Spinal cord (tissue), 10 donors: Measurements from ENCODE around the gene GID8. TPM values are rescaled to one million over a fixed set of nuclear protein-coding genes. Genes with fewer than 3 reads are reported as not detected.
"Not testable (repeated sequence)": the region's sequence is repeated elsewhere in the genome, so short reads cannot be mapped to it uniquely, and the experiment has no call there.

Experiments
- DNase-seq, 6 donors: peaks; one replicate each; pipeline versions ENCODE4 v3.0.0 to v3.0.0-alpha.2; 2013 to 2015; ENCODE audit warnings: low spot score in 6 of 6, low read depth in 4 of 6
- H3K27ac ChIP-seq: one replicate; pipeline ENCODE4 v1.5.1; 2013; ENCODE audit warnings: low read depth, low read length, control low read depth
- H3K27me3 ChIP-seq: one replicate; pipeline ENCODE4 v1.6.1; 2013; ENCODE audit warnings: low read length; ENCODE audit not compliant: control insufficient read depth, insufficient read depth
- H3K36me3 ChIP-seq: one replicate; pipeline ENCODE4 v1.6.1; 2013; ENCODE audit warnings: low read length; ENCODE audit not compliant: control insufficient read depth, insufficient read depth
- H3K4me1 ChIP-seq: one replicate; pipeline ENCODE4 v1.6.1; 2013; ENCODE audit warnings: low read length; ENCODE audit not compliant: control insufficient read depth, insufficient read depth
- H3K4me3 ChIP-seq: one replicate; pipeline ENCODE4 v1.5.1; 2013; ENCODE audit warnings: low read depth, low read length, control low read depth
- H3K9me3 ChIP-seq: one replicate; pipeline ENCODE4 v1.6.1; 2013; ENCODE audit warnings: low read length; ENCODE audit not compliant: control insufficient read depth, insufficient read depth
- WGBS: methylation state at CpG from one replicate; pipeline ENCODE4 v1.1.5; 2013; ENCODE audit warnings: missing lambda C conversion rate; ENCODE audit not compliant: insufficient coverage; 5-methylcytosine and 5-hydroxymethylcytosine counted together
- polyA plus RNA-seq, 2 donors: library from polyadenylated mRNA; unstranded; fragments of 120-200 nt; gene quantifications; one replicate each; pipeline ENCODE4 v1.2.1, GENCODE V29; 2013; ENCODE audit not compliant: insufficient read length in 2 of 2
- total RNA-seq, 2 donors: library from RNA; depleted of rRNA in 1 of 2; stranded (reverse); fragments of 120-200 nt in 1 of 2; fragments of >200 nt in 1 of 2; gene quantifications; one replicate each; pipeline versions ENCODE4 v1.2.3 to v1.2.4, GENCODE V29; 2013 to 2014
- donor health status: healthy.

GID8 gene
- total and polyA plus RNA-seq, 4 donors: 32.7 to 46.0 (median 39.1) TPM

DNA sequence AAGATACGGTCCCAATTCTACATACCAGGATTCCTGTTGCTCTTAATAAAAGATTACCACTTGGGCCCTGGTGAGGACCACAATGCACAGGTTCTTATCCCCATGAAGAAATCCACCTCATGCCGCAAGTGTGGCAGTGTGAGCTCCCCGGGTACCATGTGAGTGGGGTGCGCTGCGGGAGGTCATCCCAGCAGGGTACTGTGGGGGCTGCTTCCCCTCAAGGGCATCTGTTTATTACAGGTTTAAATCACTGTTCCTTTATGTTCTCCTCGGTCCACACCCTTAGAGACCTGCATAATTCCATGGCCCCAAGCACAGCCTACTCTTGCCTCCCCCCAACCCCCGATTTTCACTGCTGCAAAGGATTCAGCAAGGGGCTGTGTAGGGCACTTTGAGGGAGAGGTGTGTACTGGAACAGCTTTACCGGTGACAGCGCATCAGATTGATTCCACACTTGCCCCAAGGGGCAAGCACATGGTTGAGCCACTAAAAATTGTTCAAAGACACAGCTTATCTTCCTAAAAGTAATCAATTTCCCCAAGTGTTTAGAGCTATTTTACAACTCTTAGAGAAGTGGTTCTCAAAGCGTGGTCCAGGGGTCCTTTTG, 17.8 kb upstream of the GID8 start:
- H3K36me3 ChIP-seq: no peaks in the 10 kb centered on the region
- no peak for DNase-seq
- no peak overlapping the region for H3K27ac ChIP-seq
- peaks cover 57% of the 10 kb centered on the region for H3K4me1 ChIP-seq
- no peaks in the 10 kb centered on the region for H3K27me3 ChIP-seq
- 44% methylated on average over 6 of the region's 10 CpGs for WGBS
- H3K9me3 ChIP-seq: no peaks in the 10 kb centered on the region
- H3K4me3 ChIP-seq: no peak overlapping the region

DNA sequence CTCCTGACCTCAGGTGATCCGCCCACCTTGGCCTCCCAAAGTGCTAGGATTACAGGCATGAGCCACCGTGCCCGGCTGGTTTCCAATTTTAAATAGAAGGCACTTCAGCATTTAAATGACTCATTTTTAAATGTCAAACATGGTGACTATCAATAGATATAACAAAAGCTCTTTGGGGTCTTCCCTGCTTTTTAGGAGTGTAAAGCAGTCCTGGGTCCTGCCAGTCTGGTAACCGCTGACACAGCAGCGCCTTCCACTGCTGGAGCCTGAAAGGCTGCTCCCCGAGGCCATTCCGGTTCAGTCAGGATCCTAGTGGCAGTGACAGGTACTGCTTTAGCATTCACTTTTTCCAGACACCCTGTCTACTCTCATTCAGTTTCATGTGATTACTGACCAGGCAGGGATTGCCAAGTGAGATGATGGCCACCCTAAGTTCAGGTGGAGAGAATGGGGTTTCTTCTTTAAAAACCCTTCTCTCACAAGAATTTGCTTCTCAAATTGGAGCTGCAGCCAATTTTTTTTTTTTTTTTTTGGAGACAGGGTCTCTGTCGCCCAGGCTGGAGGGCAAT, 16.7 kb upstream of the GID8 start:
- Histone ChIP-seq H3K27ac (no peak overlapping the region), H3K4me1 (peaks cover 52% of the 10 kb centered on the region), H3K36me3 (peaks cover 4% of the 10 kb centered on the region), H3K27me3 (no peaks in the 10 kb centered on the region), H3K4me3 (no peak overlapping the region), H3K9me3 (no peaks in the 10 kb centered on the region)
- peak in 2 of 6 donors; percentile 46 to 53 for DNase-seq
- 18% methylated on average over 4 of the region's 8 CpGs for WGBS

DNA sequence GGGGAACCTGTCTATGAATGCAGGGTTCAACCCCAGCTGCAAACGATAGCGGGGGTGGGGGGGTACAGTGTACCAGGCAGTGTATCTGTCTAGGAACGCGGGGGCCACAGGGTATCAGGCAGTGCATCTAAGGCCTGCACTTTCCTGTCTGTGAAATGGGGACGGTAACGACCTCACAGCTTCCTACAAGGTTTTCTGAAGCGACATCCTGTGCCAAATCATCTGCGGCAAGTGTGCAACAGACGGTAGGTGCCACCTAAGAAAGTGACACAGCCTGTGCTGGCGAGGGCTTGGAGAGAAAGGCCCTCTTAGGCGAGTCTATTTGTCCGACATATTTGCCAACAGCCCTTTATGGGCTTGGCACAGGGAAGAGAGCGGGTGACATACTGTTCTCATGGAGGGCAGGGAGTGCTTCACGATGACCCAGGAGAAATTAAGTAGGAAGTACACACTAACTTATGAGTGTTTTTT, 15.5 kb upstream of the GID8 start:
- H3K4me1 ChIP-seq: peaks cover 55% of the 10 kb centered on the region
- no peaks in the 10 kb centered on the region for H3K27me3 ChIP-seq
- H3K27ac ChIP-seq: no peak overlapping the region
- no peak overlapping the region for H3K4me3 ChIP-seq
- H3K36me3 ChIP-seq: peaks cover 4% of the 10 kb centered on the region
- H3K9me3 ChIP-seq: no peaks in the 10 kb centered on the region
- DNase-seq: no peak
- 73% methylated on average over 12 of the region's 14 CpGs for WGBS

DNA sequence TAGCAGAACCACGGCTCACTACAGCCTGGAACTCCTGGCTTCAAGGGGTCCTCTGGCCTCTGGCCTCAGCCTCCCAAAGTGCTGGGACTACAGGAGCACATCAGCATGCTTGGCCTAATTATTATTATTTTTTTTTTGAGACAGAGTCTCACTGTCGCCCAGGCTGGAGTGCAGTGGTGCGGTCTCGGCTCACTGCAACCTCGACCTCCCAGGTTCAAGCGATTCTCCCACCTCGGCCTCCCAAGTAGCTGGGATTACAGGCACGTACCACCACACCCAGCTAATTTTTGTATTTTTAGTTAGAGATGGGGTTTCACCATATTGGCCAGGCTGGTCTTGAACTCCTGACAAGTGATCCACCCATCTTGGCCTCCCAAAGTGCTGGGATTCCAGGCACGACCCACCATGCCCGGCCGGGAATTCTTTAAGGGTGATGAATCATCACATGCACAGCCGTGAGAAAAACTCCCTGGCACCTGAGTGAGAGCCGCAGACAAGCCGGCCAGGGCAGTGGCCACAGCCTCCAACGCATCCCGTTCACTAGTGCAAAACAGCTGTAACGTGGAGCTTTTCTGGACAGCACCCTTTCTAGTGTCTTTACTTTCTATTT, 14.8 kb upstream of the GID8 start:
- H3K36me3 ChIP-seq, DNase-seq, H3K27ac ChIP-seq, H3K4me3 ChIP-seq, H3K27me3 ChIP-seq, H3K9me3 ChIP-seq: not testable (repeated sequence)
- WGBS: 100% methylated on average over 1 of the region's 17 CpGs
- H3K4me1 ChIP-seq: peaks cover 51% of the 10 kb centered on the region

DNA sequence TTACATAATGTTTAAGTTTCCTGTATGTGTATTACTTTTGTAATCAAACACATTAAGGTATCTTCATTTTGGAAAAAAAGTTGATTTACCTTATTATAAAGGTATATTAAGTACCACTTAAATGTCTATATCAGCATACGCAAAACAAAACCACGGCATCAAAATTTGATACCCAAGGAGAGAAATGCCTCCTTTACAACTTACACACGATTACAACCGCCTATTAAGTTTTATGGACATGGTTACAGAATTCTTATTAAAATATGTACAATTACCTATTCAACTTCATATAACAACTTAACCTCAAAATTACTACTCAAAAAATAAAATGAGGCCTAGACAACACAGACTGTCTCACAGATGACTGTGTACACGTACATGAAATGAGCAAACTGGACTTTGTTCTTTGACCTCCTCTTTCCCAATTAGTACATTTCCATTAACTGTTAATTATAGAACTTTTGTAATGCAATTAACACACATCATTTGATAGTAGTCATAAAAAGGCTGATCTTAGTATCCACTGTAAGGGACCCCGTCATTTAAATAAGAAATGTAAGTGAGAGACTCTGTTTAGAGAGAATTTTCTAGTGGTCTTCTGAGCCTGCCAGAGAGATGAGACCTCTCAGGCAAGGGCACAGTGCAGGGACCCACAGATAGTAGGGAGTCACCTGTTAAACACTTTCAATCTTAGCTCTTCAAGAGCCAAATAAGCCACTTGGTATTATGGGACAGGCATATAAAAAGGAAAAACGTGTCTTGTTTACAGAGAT, 14.1 kb upstream of the GID8 start:
- H3K4me1 ChIP-seq: peaks cover 49% of the 10 kb centered on the region
- H3K27ac ChIP-seq: peak overlapping the region; percentile 6
- WGBS: 20% methylated on average over 1 of the region's 7 CpGs
- H3K27me3 ChIP-seq: no peaks in the 10 kb centered on the region
- DNase-seq: no peak
- H3K9me3 ChIP-seq: no peaks in the 10 kb centered on the region
- H3K36me3 ChIP-seq: peaks cover 4% of the 10 kb centered on the region
- H3K4me3 ChIP-seq: no peak overlapping the region

DNA sequence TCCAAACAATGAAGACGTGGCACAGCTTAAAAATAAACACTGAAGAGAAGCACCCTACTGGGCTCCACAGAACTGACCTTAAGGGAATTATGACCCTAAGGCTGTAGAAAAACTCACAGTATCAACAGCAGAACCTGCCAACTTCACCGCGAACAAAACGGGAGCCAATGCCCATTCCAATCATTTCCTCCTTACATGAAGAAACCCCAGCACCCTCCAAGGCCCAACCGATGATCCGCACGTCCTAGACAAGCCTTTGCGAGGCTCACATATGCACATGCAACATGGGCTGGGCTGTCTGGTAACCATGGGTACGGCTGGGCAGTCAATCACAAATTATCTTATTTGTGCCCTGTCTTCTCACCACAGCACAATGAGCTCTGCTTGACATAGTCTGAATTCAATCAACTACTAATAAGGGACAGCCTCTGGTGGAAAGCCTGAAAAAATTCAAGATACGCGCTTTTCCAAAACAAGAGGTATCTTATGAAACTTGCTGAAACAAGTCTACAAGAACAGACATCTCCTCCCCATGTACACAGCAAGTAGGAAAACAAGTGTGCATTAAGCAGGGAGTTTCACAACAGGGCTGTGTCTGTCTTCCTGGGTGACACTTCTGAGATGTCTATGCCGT, 13.4 kb upstream of the GID8 start:
- Histone ChIP-seq H3K9me3 (no peaks in the 10 kb centered on the region), H3K4me1 (peaks cover 56% of the 10 kb centered on the region), H3K27ac (peak overlapping the region; percentile 90), H3K36me3 (peaks cover 6% of the 10 kb centered on the region), H3K27me3 (no peaks in the 10 kb centered on the region), H3K4me3 (peak overlapping the region; percentile 95)
- 13% methylated on average over 10 of the region's 12 CpGs for WGBS
- DNase-seq: no peak

DNA sequence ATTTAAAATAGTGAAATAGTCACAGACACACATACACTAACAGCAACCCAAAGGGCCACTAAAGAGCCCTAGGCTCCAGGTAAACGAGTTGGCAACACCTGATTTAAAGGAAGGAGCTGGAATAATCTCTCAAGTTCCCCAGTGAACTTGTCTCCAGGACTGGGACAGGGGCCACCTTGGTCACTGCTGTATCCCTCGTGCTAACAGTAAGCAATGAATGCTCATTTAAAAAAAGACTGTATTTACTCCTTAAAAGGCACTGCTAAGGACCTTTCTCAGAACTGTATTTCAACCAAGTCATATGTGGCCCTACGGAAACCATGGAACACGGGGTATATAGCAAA, 12.9 kb upstream of the GID8 start:
- no peaks in the 10 kb centered on the region for H3K27me3 ChIP-seq
- no peaks in the 10 kb centered on the region for H3K9me3 ChIP-seq
- peaks cover 6% of the 10 kb centered on the region for H3K36me3 ChIP-seq
- peaks cover 58% of the 10 kb centered on the region for H3K4me1 ChIP-seq
- H3K4me3 ChIP-seq: peak overlapping the region; percentile 95
- 5% methylated on average over 2 of the region's 4 CpGs for WGBS
- no peak for DNase-seq
- H3K27ac ChIP-seq: peak overlapping the region; percentile 90

DNA sequence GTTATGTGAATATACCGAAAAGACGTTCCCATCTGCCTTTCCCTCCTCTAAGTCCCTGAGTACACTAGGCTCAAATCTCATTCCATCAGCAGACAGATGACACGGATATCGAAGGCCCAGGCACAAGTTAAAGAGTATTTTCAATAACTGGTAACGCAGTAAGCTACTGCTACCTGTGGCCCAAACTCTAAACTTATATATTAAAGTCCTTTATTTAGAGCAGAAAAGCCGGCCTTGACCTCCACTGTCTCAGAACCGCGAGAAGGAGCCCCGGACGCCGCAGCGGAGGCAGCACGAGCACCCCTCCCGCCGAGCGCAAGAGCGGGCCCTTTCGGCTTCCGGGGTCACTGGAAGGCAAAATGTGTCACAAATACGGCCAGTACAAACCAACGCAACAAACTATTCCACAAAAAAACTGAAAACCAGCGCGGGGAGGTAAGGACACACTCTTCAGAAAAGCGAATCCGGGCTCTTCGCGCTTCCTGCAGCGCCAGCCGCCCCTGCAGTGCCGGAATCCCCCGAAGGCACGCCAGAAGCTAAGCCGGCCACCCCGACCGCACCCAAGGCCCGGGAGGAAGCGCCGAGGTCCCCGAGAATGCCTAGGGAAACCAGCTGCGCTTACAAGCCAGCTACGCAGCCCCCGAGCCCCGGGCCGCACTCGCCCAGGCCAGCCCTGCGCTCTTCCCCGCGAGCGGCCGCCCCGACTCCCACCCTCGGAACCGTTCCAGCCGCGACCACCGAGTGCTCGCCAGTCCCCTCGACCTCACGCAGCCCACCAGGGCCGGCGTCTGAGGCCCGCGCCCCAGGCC, 12.3 kb upstream of the GID8 start:
- 0% methylated on average over 58 of the region's 63 CpGs for WGBS
- H3K27ac ChIP-seq: peak overlapping the region; percentile 90
- H3K27me3 ChIP-seq: no peaks in the 10 kb centered on the region
- H3K4me3 ChIP-seq: peak overlapping the region; percentile 95
- DNase-seq: peak in 2 of 6 donors; percentile 38 to 54
- peaks cover 6% of the 10 kb centered on the region for H3K36me3 ChIP-seq
- peaks cover 54% of the 10 kb centered on the region for H3K4me1 ChIP-seq
- no peaks in the 10 kb centered on the region for H3K9me3 ChIP-seq
